Chondrocyte (in vitro differentiated cells): Measurements from ENCODE around the gene CBX4. TPM values are rescaled to one million over a fixed set of nuclear protein-coding genes. Genes with fewer than 3 reads are reported as not detected.
A peak's percentile ranks its signal among the peaks of the same experiment; 100 is the strongest.

Experiments
- DNase-seq: peaks from one replicate; pipeline ENCODE4 v3.0.0; 2021; ENCODE audit warnings: mixed read lengths, low spot score
- H3K27ac Mint-ChIP-seq: one replicate; pipeline ENCODE4 v1.8.0; 2021; ENCODE audit warnings: mild to moderate bottlenecking, moderate library complexity, mixed read lengths; ENCODE audit not compliant: unreplicated experiment
- H3K27me3 Mint-ChIP-seq: 2 replicates; pipeline ENCODE4 v1.8.0; 2021; ENCODE audit warnings: low read depth, mixed read lengths
- H3K36me3 Mint-ChIP-seq: 2 replicates; pipeline ENCODE4 v1.8.0; 2021; ENCODE audit warnings: low read depth, mixed read lengths
- H3K4me1 Mint-ChIP-seq: 2 replicates; pipeline ENCODE4 v1.8.0; 2021; ENCODE audit warnings: low read depth, mild to moderate bottlenecking, mixed read lengths
- H3K4me3 Mint-ChIP-seq: one replicate; pipeline ENCODE4 v1.8.0; 2021; ENCODE audit warnings: mild to moderate bottlenecking, moderate library complexity, mixed read lengths; ENCODE audit not compliant: unreplicated experiment
- H3K9me3 Mint-ChIP-seq: 2 replicates; pipeline ENCODE4 v1.8.0; 2021; ENCODE audit warnings: low read depth, mixed read lengths
- total RNA-seq: library from RNA; stranded (reverse); gene quantifications from 3 replicates; pipeline ENCODE4 v1.2.1, GENCODE V29; 2021
- TF ChIP-seq, protein P1 (sequence below): fragments of 200-600 bp; sonication (generic); IDR thresholded peaks from 2 replicates; pipeline ENCODE4 v1.5.0; 2021; ENCODE audit warnings: antibody characterized with exemption, mild to moderate bottlenecking, moderate library complexity

The CBX4 gene
- total RNA-seq, 1 donor from 2014 or later = 26.8 TPM

GRCh38 chr17:79786930-79787643 lies 52.2 kb downstream of the CBX4 start:
- H3K4me3 Mint-ChIP-seq = no peak overlapping the region
- no peaks in the 10 kb centered on the region for H3K9me3 Mint-ChIP-seq
- no peak for DNase-seq
- peaks cover 6% of the 10 kb centered on the region for H3K4me1 Mint-ChIP-seq
- peaks cover 3% of the 10 kb centered on the region for H3K36me3 Mint-ChIP-seq
- peaks cover 24% of the 10 kb centered on the region for H3K27me3 Mint-ChIP-seq
- H3K27ac Mint-ChIP-seq = no peak overlapping the region
- TF ChIP-seq, protein P1, sequence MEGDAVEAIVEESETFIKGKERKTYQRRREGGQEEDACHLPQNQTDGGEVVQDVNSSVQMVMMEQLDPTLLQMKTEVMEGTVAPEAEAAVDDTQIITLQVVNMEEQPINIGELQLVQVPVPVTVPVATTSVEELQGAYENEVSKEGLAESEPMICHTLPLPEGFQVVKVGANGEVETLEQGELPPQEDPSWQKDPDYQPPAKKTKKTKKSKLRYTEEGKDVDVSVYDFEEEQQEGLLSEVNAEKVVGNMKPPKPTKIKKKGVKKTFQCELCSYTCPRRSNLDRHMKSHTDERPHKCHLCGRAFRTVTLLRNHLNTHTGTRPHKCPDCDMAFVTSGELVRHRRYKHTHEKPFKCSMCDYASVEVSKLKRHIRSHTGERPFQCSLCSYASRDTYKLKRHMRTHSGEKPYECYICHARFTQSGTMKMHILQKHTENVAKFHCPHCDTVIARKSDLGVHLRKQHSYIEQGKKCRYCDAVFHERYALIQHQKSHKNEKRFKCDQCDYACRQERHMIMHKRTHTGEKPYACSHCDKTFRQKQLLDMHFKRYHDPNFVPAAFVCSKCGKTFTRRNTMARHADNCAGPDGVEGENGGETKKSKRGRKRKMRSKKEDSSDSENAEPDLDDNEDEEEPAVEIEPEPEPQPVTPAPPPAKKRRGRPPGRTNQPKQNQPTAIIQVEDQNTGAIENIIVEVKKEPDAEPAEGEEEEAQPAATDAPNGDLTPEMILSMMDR = no peak

GRCh38 chr17:79785900-79786810 lies 53.1 kb downstream of the CBX4 start:
- TF ChIP-seq, protein P1 = no peak
- Mint-ChIP-seq H3K4me3 (no peak overlapping the region), H3K27ac (no peak overlapping the region), H3K9me3 (no peaks in the 10 kb centered on the region), H3K4me1 (peaks cover 3% of the 10 kb centered on the region), H3K36me3 (peaks cover 3% of the 10 kb centered on the region), H3K27me3 (peaks cover 24% of the 10 kb centered on the region)
- DNase-seq = peak; percentile 80

GRCh38 chr17:79785017-79785899 lies 54.0 kb downstream of the CBX4 start:
- H3K36me3 Mint-ChIP-seq = peaks cover 4% of the 10 kb centered on the region

DNA sequence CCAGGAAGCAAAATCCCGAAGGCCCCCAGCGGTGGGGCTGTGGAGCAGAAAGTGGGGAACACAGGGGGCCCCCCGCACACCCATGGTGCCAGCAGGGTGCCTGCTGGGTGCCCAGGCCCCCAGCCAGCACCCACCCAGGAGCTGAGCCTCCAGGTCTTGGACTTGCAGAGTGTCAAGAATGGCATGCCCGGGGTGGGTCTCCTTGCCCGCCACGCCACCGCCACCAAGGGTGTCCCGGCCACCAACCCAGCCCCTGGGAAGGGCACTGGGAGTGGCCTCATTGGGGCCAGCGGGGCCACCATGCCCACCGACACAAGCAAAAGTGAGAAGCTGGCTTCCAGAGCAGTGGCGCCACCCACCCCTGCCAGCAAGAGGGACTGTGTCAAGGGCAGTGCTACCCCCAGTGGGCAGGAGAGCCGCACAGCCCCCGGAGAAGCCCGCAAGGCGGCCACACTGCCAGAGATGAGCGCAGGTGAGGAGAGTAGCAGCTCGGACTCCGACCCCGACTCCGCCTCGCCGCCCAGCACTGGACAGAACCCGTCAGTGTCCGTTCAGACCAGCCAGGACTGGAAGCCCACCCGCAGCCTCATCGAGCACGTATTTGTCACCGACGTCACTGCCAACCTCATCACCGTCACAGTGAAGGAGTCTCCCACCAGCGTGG lies 54.8 kb downstream of the CBX4 start:
- Mint-ChIP-seq H3K27me3 (peaks cover 17% of the 10 kb centered on the region), H3K9me3 (no peaks in the 10 kb centered on the region), H3K4me3 (no peak overlapping the region), H3K36me3 (peaks cover 4% of the 10 kb centered on the region), H3K4me1 (peaks cover 3% of the 10 kb centered on the region), H3K27ac (no peak overlapping the region)
- TF ChIP-seq, protein P1 = no peak
- peak; percentile 86 for DNase-seq

More at GRCh38 chr17:79785017-79785899, 54.0 kb downstream of the CBX4 start:
- Mint-ChIP-seq H3K4me1 (peaks cover 3% of the 10 kb centered on the region), H3K9me3 (no peaks in the 10 kb centered on the region), H3K4me3 (no peak overlapping the region), H3K27me3 (peaks cover 19% of the 10 kb centered on the region), H3K27ac (no peak overlapping the region)
- peak; percentile 81 for DNase-seq
- TF ChIP-seq, protein P1 = no peak
